ENCODE results near the gene USP44.
"Not testable (repeated sequence)": the region's sequence is repeated elsewhere in the genome, so short reads cannot be mapped to it uniquely, and the experiment has no call there.

Gene USP44

GRCh38 chr12:95504140-95504539 lies 47.1 kb downstream of the USP44 start:
- no peak overlapping the region for H3K4me3 ChIP-seq (ENCODE audit: low read depth, low read length)
- H3K36me3 ChIP-seq (ENCODE audit: control insufficient read depth, insufficient read depth, low read length): peaks cover 21% of the 10 kb centered on the region
- no peaks in the 10 kb centered on the region for H3K4me1 ChIP-seq (ENCODE audit: control insufficient read depth, insufficient read depth, low read length)
- no peaks in the 10 kb centered on the region for H3K27me3 ChIP-seq (ENCODE audit: control insufficient read depth, insufficient read depth, low read length)
- H3K9ac ChIP-seq (ENCODE audit: low read depth, low read length): no peak overlapping the region
- H3K9me3 ChIP-seq (ENCODE audit: control insufficient read depth, insufficient read depth, low read length): no peaks in the 10 kb centered on the region

DNA sequence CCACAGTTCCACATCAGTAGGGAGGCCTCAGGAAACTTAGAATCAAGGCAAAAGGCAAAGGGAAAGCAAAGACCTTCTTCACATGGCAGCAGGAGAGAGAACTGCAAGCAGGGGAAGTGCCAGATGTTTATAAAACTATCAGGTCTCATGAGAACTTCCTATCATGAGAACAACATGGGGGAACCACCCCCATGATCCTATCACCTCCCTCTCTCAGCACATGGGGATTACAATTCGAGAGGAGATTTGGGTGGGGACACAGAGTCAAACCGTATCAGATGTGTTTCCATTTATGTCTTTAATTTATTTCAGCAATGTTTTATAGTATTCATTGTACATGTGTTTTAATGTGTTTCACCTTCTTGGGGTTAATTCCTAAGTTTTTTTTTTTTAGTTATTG lies 51.5 kb downstream of the USP44 start:
- Histone ChIP-seq H3K9me3 (ENCODE audit: control insufficient read depth, insufficient read depth, low read length) (no peaks in the 10 kb centered on the region), H3K27me3 (ENCODE audit: control insufficient read depth, insufficient read depth, low read length) (no peaks in the 10 kb centered on the region), H3K9ac (ENCODE audit: low read depth, low read length) (no peak overlapping the region), H3K4me1 (ENCODE audit: control insufficient read depth, insufficient read depth, low read length) (no peaks in the 10 kb centered on the region), H3K36me3 (ENCODE audit: control insufficient read depth, insufficient read depth, low read length) (peaks cover 22% of the 10 kb centered on the region), H3K4me3 (ENCODE audit: low read depth, low read length) (no peak overlapping the region)

DNA sequence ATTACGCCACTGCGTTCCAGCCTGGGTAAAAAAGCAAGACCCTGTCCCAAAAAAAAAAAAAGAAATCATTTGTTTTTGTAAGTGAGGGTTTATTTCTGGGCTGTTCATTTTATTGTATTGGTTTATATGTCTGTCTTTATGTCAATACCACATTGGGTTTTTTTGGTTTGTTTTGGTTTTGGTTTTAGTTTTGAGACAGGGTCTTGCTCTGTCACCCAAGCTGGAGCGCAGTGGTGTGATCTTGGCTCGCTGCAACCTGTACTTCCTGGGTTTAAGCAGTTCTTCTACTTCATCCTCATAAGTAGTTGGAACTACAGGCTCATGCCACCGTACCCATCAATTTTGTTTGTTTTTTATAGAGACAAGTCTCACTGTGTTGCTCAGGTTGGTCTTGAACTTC lies 52.3 kb downstream of the USP44 start:
- Histone ChIP-seq H3K4me3 (ENCODE audit: low read depth, low read length) (no peak overlapping the region), H3K9ac (ENCODE audit: low read depth, low read length) (no peak overlapping the region), H3K27me3 (ENCODE audit: control insufficient read depth, insufficient read depth, low read length) (no peaks in the 10 kb centered on the region), H3K36me3 (ENCODE audit: control insufficient read depth, insufficient read depth, low read length) (peaks cover 15% of the 10 kb centered on the region), H3K4me1 (ENCODE audit: control insufficient read depth, insufficient read depth, low read length) (no peaks in the 10 kb centered on the region), H3K9me3 (ENCODE audit: control insufficient read depth, insufficient read depth, low read length) (no peaks in the 10 kb centered on the region)

DNA sequence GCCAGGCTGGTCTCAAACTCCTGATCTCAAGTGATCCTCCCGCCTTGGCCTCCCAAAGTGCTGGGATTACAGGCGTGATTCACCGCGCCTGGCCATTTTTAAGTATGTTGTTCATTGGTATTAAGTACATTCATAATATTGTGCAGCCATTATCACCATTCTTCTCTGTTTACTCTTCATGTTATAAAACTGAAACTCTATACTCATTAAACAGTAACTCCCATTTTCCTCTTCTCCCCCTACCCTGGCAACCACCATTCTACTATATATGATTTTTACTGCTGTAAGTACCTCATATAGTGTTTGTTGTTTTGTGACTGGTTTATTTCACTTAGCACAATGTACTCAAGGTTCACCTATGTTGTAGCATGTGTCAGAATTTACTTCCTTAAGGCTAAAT lies 54.2 kb downstream of the USP44 start:
- Histone ChIP-seq H3K36me3 (ENCODE audit: control insufficient read depth, insufficient read depth, low read length) (peaks cover 8% of the 10 kb centered on the region), H3K4me1 (ENCODE audit: control insufficient read depth, insufficient read depth, low read length) (no peaks in the 10 kb centered on the region), H3K4me3 (ENCODE audit: low read depth, low read length) (no peak overlapping the region), H3K27me3 (ENCODE audit: control insufficient read depth, insufficient read depth, low read length) (no peaks in the 10 kb centered on the region), H3K9me3 (ENCODE audit: control insufficient read depth, insufficient read depth, low read length) (no peaks in the 10 kb centered on the region), H3K9ac (ENCODE audit: low read depth, low read length) (no peak overlapping the region)

- Histone ChIP-seq H3K4me1 (ENCODE audit: control insufficient read depth, insufficient read depth, low read length) (no peaks in the 10 kb centered on the region), H3K4me3 (ENCODE audit: low read depth, low read length) (no peak overlapping the region), H3K36me3 (ENCODE audit: control insufficient read depth, insufficient read depth, low read length) (peaks cover 8% of the 10 kb centered on the region), H3K27me3 (ENCODE audit: control insufficient read depth, insufficient read depth, low read length) (no peaks in the 10 kb centered on the region), H3K9me3 (ENCODE audit: control insufficient read depth, insufficient read depth, low read length) (no peaks in the 10 kb centered on the region), H3K9ac (ENCODE audit: low read depth, low read length) (no peak overlapping the region)
These were observed 55.8 kb downstream of the USP44 start for GRCh38 chr12:95495433-95495832.

GRCh38 chr12:95494888-95495287 lies 56.4 kb downstream of the USP44 start:
- Histone ChIP-seq H3K36me3 (ENCODE audit: control insufficient read depth, insufficient read depth, low read length) (peaks cover 8% of the 10 kb centered on the region), H3K9ac (ENCODE audit: low read depth, low read length) (no peak overlapping the region), H3K27me3 (ENCODE audit: control insufficient read depth, insufficient read depth, low read length) (no peaks in the 10 kb centered on the region), H3K9me3 (ENCODE audit: control insufficient read depth, insufficient read depth, low read length) (no peaks in the 10 kb centered on the region), H3K4me1 (ENCODE audit: control insufficient read depth, insufficient read depth, low read length) (no peaks in the 10 kb centered on the region), H3K4me3 (ENCODE audit: low read depth, low read length) (no peak overlapping the region)

DNA sequence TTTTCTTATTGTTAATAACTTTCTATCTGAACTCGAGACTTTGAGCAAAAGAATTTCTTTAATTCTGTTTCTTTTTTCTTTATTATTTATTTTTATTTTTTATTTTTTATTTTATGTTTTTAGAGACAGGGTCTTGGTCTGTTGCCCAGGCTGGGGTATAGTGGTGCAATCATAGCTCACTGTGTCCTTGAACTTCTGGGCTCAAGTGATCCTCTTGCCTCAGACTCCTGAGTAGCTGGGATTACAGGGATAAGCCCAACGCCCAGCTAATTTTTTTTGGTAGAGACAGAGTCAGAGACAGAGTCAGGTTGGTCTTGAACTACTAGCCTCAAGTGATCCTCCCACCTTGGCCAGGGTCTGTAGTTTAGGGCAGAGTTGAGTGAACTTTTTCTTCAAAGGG lies 58.8 kb downstream of the USP44 start:
- no peaks in the 10 kb centered on the region for H3K4me1 ChIP-seq (ENCODE audit: control insufficient read depth, insufficient read depth, low read length)
- peaks cover 8% of the 10 kb centered on the region for H3K36me3 ChIP-seq (ENCODE audit: control insufficient read depth, insufficient read depth, low read length)

DNA sequence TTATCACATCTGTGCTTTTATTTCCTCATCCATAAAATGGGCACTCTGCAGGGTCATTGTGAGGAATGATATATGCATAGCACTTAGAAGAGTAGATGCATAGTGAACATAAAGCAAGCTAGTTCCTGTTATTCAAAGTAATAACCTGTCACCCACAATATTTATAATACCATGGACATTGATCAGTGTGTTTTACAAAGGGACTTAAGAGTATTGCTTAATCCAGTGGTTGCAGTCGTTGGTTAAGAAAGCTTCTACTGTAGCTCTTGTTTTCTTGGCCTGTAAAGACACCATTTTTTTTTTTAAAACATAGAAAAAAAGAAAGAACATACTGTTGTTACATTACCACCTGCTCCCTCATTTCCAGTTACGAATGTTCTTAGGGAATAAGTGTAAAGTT lies 64.3 kb downstream of the USP44 start:
- Histone ChIP-seq H3K4me3 (ENCODE audit: low read depth, low read length) (no peak overlapping the region), H3K9me3 (ENCODE audit: control insufficient read depth, insufficient read depth, low read length) (no peaks in the 10 kb centered on the region), H3K4me1 (ENCODE audit: control insufficient read depth, insufficient read depth, low read length) (no peaks in the 10 kb centered on the region), H3K9ac (ENCODE audit: low read depth, low read length) (no peak overlapping the region), H3K27me3 (ENCODE audit: control insufficient read depth, insufficient read depth, low read length) (no peaks in the 10 kb centered on the region), H3K36me3 (ENCODE audit: control insufficient read depth, insufficient read depth, low read length) (no peaks in the 10 kb centered on the region)

More for the DNA sequence above, 58.8 kb downstream of the USP44 start:
- no peaks in the 10 kb centered on the region for H3K9me3 ChIP-seq (ENCODE audit: control insufficient read depth, insufficient read depth, low read length)
- no peak overlapping the region for H3K4me3 ChIP-seq (ENCODE audit: low read depth, low read length)
- H3K9ac ChIP-seq (ENCODE audit: low read depth, low read length): no peak overlapping the region
- H3K27me3 ChIP-seq (ENCODE audit: control insufficient read depth, insufficient read depth, low read length): no peaks in the 10 kb centered on the region

GRCh38 chr12:95484524-95484923 lies 66.8 kb downstream of the USP44 start:
- H3K4me3 ChIP-seq (ENCODE audit: low read depth, low read length): no peak overlapping the region
- no peaks in the 10 kb centered on the region for H3K27me3 ChIP-seq (ENCODE audit: control insufficient read depth, insufficient read depth, low read length)
- H3K36me3 ChIP-seq (ENCODE audit: control insufficient read depth, insufficient read depth, low read length): no peaks in the 10 kb centered on the region
- no peaks in the 10 kb centered on the region for H3K9me3 ChIP-seq (ENCODE audit: control insufficient read depth, insufficient read depth, low read length)
- H3K4me1 ChIP-seq (ENCODE audit: control insufficient read depth, insufficient read depth, low read length): no peaks in the 10 kb centered on the region
- H3K9ac ChIP-seq (ENCODE audit: low read depth, low read length): no peak overlapping the region

GRCh38 chr12:95482564-95482963 lies 68.7 kb downstream of the USP44 start:
- H3K9me3 ChIP-seq (ENCODE audit: control insufficient read depth, insufficient read depth, low read length); H3K27me3 ChIP-seq (ENCODE audit: control insufficient read depth, insufficient read depth, low read length); H3K36me3 ChIP-seq (ENCODE audit: control insufficient read depth, insufficient read depth, low read length); H3K4me3 ChIP-seq (ENCODE audit: low read depth, low read length); H3K9ac ChIP-seq (ENCODE audit: low read depth, low read length); H3K4me1 ChIP-seq (ENCODE audit: control insufficient read depth, insufficient read depth, low read length): not testable (repeated sequence)

DNA sequence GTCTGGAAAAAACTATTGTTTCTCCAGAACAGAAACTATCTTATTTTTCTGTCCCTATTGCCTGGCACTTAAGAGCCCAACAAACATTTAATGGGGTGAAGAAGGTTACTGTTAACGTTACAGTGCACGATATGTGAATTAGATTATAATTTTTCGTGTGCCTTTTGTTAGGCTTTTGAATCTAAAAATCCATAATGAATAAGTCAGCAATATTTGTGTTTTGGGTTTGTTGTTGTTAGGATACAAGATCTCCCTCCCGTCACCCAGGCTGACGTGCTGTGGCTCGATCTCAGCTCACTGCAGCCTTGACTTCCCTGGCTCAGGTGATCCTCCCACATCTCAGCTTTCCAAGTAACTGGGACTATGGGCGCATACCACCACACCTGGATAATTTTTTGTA lies 69.4 kb downstream of the USP44 start:
- Histone ChIP-seq H3K4me1 (ENCODE audit: control insufficient read depth, insufficient read depth, low read length) (no peaks in the 10 kb centered on the region), H3K9me3 (ENCODE audit: control insufficient read depth, insufficient read depth, low read length) (no peaks in the 10 kb centered on the region), H3K4me3 (ENCODE audit: low read depth, low read length) (no peak overlapping the region), H3K36me3 (ENCODE audit: control insufficient read depth, insufficient read depth, low read length) (peaks cover 3% of the 10 kb centered on the region), H3K27me3 (ENCODE audit: control insufficient read depth, insufficient read depth, low read length) (no peaks in the 10 kb centered on the region), H3K9ac (ENCODE audit: low read depth, low read length) (no peak overlapping the region)

DNA sequence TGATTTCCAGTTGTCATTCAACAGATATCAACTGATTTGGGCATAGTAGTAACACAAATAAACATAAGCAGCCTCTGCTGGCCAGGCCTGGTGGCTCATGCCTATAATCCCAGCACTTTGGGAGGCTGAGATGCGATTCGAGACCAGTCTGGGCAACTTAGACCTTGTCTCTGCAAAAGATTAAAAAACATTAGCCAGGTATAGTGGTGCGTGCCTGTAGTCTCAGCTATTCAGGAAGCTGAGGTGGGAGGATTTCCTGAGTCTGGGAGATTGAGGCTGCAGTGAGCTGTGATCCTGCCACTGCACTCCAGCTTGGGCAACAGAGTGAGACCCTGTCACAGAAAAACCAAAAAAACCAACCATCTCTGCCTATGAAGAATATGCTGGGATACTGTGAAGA lies 70.2 kb downstream of the USP44 start:
- H3K27me3 ChIP-seq (ENCODE audit: control insufficient read depth, insufficient read depth, low read length): no peaks in the 10 kb centered on the region
- H3K4me1 ChIP-seq (ENCODE audit: control insufficient read depth, insufficient read depth, low read length): no peaks in the 10 kb centered on the region
- H3K9me3 ChIP-seq (ENCODE audit: control insufficient read depth, insufficient read depth, low read length): no peaks in the 10 kb centered on the region
- H3K4me3 ChIP-seq (ENCODE audit: low read depth, low read length): no peak overlapping the region
- no peak overlapping the region for H3K9ac ChIP-seq (ENCODE audit: low read depth, low read length)
- H3K36me3 ChIP-seq (ENCODE audit: control insufficient read depth, insufficient read depth, low read length): peaks cover 3% of the 10 kb centered on the region

DNA sequence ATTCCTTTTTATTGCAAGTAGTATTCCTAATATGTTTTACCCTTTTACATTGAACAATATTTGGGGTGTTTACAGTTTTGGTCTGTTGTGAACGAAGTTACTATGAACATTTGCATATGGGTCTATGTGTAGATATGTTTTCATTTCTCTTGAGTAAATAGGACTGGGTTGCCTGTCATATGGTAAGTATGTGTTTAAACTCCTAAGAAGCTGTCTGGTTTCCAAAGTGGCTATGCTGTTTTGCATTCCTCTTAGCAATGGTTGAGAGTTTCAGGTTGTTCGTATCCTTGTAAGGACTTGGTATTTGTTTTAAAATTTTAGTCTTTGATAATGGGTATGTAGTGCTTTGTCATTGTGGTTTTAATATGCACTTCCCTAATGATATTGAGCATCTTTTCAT lies 71.0 kb downstream of the USP44 start:
- peaks cover 3% of the 10 kb centered on the region for H3K36me3 ChIP-seq (ENCODE audit: control insufficient read depth, insufficient read depth, low read length)
- H3K9ac ChIP-seq (ENCODE audit: low read depth, low read length): no peak overlapping the region
- H3K4me1 ChIP-seq (ENCODE audit: control insufficient read depth, insufficient read depth, low read length): no peaks in the 10 kb centered on the region
- no peaks in the 10 kb centered on the region for H3K27me3 ChIP-seq (ENCODE audit: control insufficient read depth, insufficient read depth, low read length)
- no peaks in the 10 kb centered on the region for H3K9me3 ChIP-seq (ENCODE audit: control insufficient read depth, insufficient read depth, low read length)
- no peak overlapping the region for H3K4me3 ChIP-seq (ENCODE audit: low read depth, low read length)

All from iPS-15b (cell line).